Transverse colon (tissue), 3 donors: ENCODE data around the gene ANXA2R.
"Not testable (repeated sequence)": the region's sequence is repeated elsewhere in the genome, so short reads cannot be mapped to it uniquely, and the experiment has no call there.

Experiments
- CTCF ChIP-seq, 5 experiments: fragments of 200-600 bp in 3 of 5; fragments of 450-650 bp in 2 of 5; sonication (generic) in 3 of 5; IDR thresholded peaks; 1 replicate in 2 of 5; 2 replicates in 3 of 5; pipeline ENCODE4 v1.5.1; 2016 to 2017; ENCODE audit warnings: antibody characterized with exemption in 5 of 5, inconsistent platforms in 3 of 5, mild to moderate bottlenecking in 2 of 5, moderate library complexity in 1 of 5
- EP300 ChIP-seq: sonication (generic); formaldehyde crosslinking; IDR thresholded peaks from one replicate; pipeline ENCODE4 v1.6.1; 2017; ENCODE audit warnings: antibody characterized with exemption, low read depth
- POLR2A ChIP-seq: fragments of 450-650 bp; IDR thresholded peaks from one replicate; pipeline ENCODE4 v1.6.1; 2016; ENCODE audit warnings: antibody characterized with exemption, mild to moderate bottlenecking, moderate library complexity

DNA sequence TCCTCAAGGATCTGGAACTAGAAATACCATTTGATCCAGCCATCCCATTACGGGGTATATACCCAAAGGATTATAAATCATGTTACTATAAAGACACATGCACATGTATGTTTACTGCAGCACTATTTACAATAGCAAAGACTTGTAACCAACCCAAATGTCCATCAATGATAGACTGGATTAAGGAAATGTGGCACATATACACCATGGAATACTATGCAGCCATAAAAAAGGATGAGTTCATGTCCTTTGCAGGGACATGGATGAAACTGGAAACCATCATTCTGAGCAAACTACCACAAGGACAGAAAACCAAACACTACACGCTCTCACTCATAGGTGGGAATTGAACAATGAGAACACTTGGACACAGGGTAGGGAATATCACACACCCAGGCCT, 19.9 kb upstream of the ANXA2R start:
- TF ChIP-seq CTCF (IDR thresholded peaks at IDR 0.05); EP300; POLR2A: not testable (repeated sequence)
